IPS-NIHi7 (cell line): ENCODE results near the gene MYLK.
A peak's percentile ranks its signal among the peaks of the same experiment; 100 is the strongest.

Source experiments
- DNase-seq: peaks from one replicate; pipeline ENCODE4 v3.0.0; 2012; ENCODE audit warnings: mixed read lengths; ENCODE audit errors: extremely low spot score

Gene MYLK

GRCh38 chr3:123819949-123820348, 64.2 kb downstream of the MYLK start:
- no peak for DNase-seq

- no peak for DNase-seq
Observed at GRCh38 chr3:123818921-123819429, 65.2 kb downstream of the MYLK start.

- no peak for DNase-seq
Observed at GRCh38 chr3:123818324-123818920, 65.7 kb downstream of the MYLK start.

- DNase-seq = no peak
Observed at GRCh38 chr3:123817413-123817812, 66.7 kb downstream of the MYLK start.

- no peak for DNase-seq
Observed at GRCh38 chr3:123816673-123817207, 67.4 kb downstream of the MYLK start.

GRCh38 chr3:123815981-123816380, 68.2 kb downstream of the MYLK start:
- DNase-seq = no peak

GRCh38 chr3:123813876-123814275, 70.3 kb downstream of the MYLK start:
- DNase-seq = no peak

GRCh38 chr3:123809597-123809996, 74.5 kb downstream of the MYLK start:
- DNase-seq = no peak

- no peak for DNase-seq
Observed at GRCh38 chr3:123808812-123809211, 75.3 kb downstream of the MYLK start.

GRCh38 chr3:123807820-123808219, 76.3 kb downstream of the MYLK start:
- no peak for DNase-seq

- no peak for DNase-seq
Observed at GRCh38 chr3:123805504-123805903, 78.6 kb downstream of the MYLK start.

- no peak for DNase-seq
Observed at GRCh38 chr3:123805101-123805500, 79.0 kb downstream of the MYLK start.

- DNase-seq = no peak
Observed at GRCh38 chr3:123804676-123805075, 79.5 kb downstream of the MYLK start.

- peak; percentile 50 for DNase-seq
Observed at GRCh38 chr3:123803521-123803920, 80.6 kb downstream of the MYLK start.

- no peak for DNase-seq
Observed at GRCh38 chr3:123802007-123802625, 82.0 kb downstream of the MYLK start.

GRCh38 chr3:123801474-123801873, 82.7 kb downstream of the MYLK start:
- DNase-seq = no peak

- no peak for DNase-seq
Observed at GRCh38 chr3:123800362-123800682, 83.8 kb downstream of the MYLK start.

- no peak for DNase-seq
Observed at GRCh38 chr3:123799544-123800361, 84.4 kb downstream of the MYLK start.

GRCh38 chr3:123798550-123798949, 85.6 kb downstream of the MYLK start:
- no peak for DNase-seq

- no peak for DNase-seq
Observed at GRCh38 chr3:123795471-123796251, 88.5 kb downstream of the MYLK start.

GRCh38 chr3:123793425-123793824, 90.7 kb downstream of the MYLK start:
- no peak for DNase-seq
